Mesendoderm (in vitro differentiated cells): Measurements from ENCODE around the gene MASP2.

ENCODE experiments used
- DNase-seq: peaks from one replicate; pipeline ENCODE4 v3.0.0; 2013
- H2AK5ac ChIP-seq: 2 replicates; pipeline ENCODE4 v1.6.1; 2013; ENCODE audit warnings: low read length, inconsistent platforms
- H2BK120ac ChIP-seq: 2 replicates; pipeline ENCODE4 v1.6.1; 2013; ENCODE audit warnings: low read depth, mild to moderate bottlenecking, low read length, moderate library complexity, mixed read lengths
- H2BK15ac ChIP-seq: replicated peaks from 2 replicates; pipeline ENCODE4 v1.6.1; 2013; ENCODE audit warnings: low read depth, mild to moderate bottlenecking, moderate library complexity
- H2BK5ac ChIP-seq: 2 replicates; pipeline ENCODE4 v1.6.1; 2013; ENCODE audit warnings: low read length, inconsistent platforms
- H3K18ac ChIP-seq: 2 replicates; pipeline ENCODE4 v1.6.1; 2013; ENCODE audit warnings: mild to moderate bottlenecking, low read length, mixed read lengths
- H3K23ac ChIP-seq: one replicate; pipeline ENCODE4 v1.6.1; 2013; ENCODE audit warnings: low read length
- H3K27ac ChIP-seq: 2 replicates; pipeline ENCODE4 v1.5.1; 2013; ENCODE audit warnings: low read depth, mild to moderate bottlenecking, inconsistent platforms, low read length, moderate library complexity
- H3K27me3 ChIP-seq: 2 replicates; pipeline ENCODE4 v1.6.1; 2013; ENCODE audit warnings: low read length, control low read depth, mild to moderate bottlenecking, inconsistent platforms; ENCODE audit not compliant: insufficient read depth, poor library complexity
- H3K36me3 ChIP-seq: 2 replicates; pipeline ENCODE4 v1.6.1; 2013; ENCODE audit warnings: low read length, inconsistent platforms; ENCODE audit not compliant: control insufficient read depth, insufficient read depth
- H3K4ac ChIP-seq: one replicate; pipeline ENCODE4 v1.6.1; 2013; ENCODE audit warnings: low read depth, mild to moderate bottlenecking, low read length, moderate library complexity
- H3K4me1 ChIP-seq: 2 replicates; pipeline ENCODE4 v1.6.1; 2013; ENCODE audit warnings: low read depth, low read length, inconsistent platforms; ENCODE audit not compliant: control insufficient read depth
- H3K4me2 ChIP-seq: 2 replicates; pipeline ENCODE4 v1.6.1; 2013; ENCODE audit warnings: low read length
- H3K4me3 ChIP-seq: 2 replicates; pipeline ENCODE4 v1.5.1; 2013; ENCODE audit warnings: mild to moderate bottlenecking, low read length
- H3K56ac ChIP-seq: one replicate; pipeline ENCODE4 v1.6.1; 2013; ENCODE audit warnings: low read length
- H3K79me1 ChIP-seq: 2 replicates; pipeline ENCODE4 v1.6.1; 2013; ENCODE audit warnings: low read length, inconsistent platforms
- H3K79me2 ChIP-seq: 2 replicates; pipeline ENCODE4 v1.6.1; 2013; ENCODE audit warnings: mild to moderate bottlenecking, low read length; ENCODE audit not compliant: control insufficient read depth, insufficient read depth
- H3K9ac ChIP-seq: 2 replicates; pipeline ENCODE4 v1.6.1; 2013; ENCODE audit warnings: low read length, inconsistent platforms
- H4K5ac ChIP-seq: one replicate; pipeline ENCODE4 v1.6.1; 2013; ENCODE audit warnings: low read length
- H4K8ac ChIP-seq: one replicate; pipeline ENCODE4 v1.6.1; 2013; ENCODE audit warnings: low read depth, mild to moderate bottlenecking, control low read depth, low read length, moderate library complexity
- WGBS: extraction: QIAGEN DNeasy Blood & Tissue Kit; methylation state at CpG from one replicate; pipeline ENCODE4 v1.1.7; 2013; ENCODE audit warnings: low lambda C conversion rate, missing lambda C conversion rate; ENCODE audit not compliant: insufficient coverage; ENCODE audit errors: extremely low coverage; 5-methylcytosine and 5-hydroxymethylcytosine counted together

MASP2 gene

GRCh38 chr1:11030865-11031264 lies 16.2 kb downstream of the MASP2 start:
- Histone ChIP-seq H3K56ac (no peak overlapping the region), H3K9ac (no peak overlapping the region), H3K27me3 (no peaks in the 10 kb centered on the region), H2BK5ac (no peak overlapping the region), H4K8ac (no peak overlapping the region), H3K79me1 (peaks cover 5% of the 10 kb centered on the region), H3K18ac (no peak overlapping the region), H3K36me3 (peaks cover 13% of the 10 kb centered on the region), H2AK5ac (no peak overlapping the region), H3K23ac (no peak overlapping the region), H3K27ac (no peak overlapping the region), H2BK120ac (no peak overlapping the region), H2BK15ac (no peak overlapping the region), H3K79me2 (no peaks in the 10 kb centered on the region), H3K4ac (no peak overlapping the region), H3K4me2 (no peak overlapping the region), H3K4me3 (no peak overlapping the region), H3K4me1 (no peaks in the 10 kb centered on the region), H4K5ac (no peak overlapping the region)
- no peak for DNase-seq
- no CpG with 5 or more reads among the region's 9 CpGs for WGBS

- H3K4me3 ChIP-seq = no peak overlapping the region
- H2BK5ac ChIP-seq = no peak overlapping the region
- H4K5ac ChIP-seq = no peak overlapping the region
- no peak overlapping the region for H4K8ac ChIP-seq
- WGBS = no CpG with 5 or more reads among the region's 3 CpGs
- no peak overlapping the region for H3K18ac ChIP-seq
- no peak overlapping the region for H3K23ac ChIP-seq
- H3K79me2 ChIP-seq = no peaks in the 10 kb centered on the region
- no peak overlapping the region for H3K4ac ChIP-seq
- no peaks in the 10 kb centered on the region for H3K27me3 ChIP-seq
- no peak overlapping the region for H3K27ac ChIP-seq
- H2BK120ac ChIP-seq = no peak overlapping the region
- DNase-seq = no peak
- H3K4me1 ChIP-seq = no peaks in the 10 kb centered on the region
- no peak overlapping the region for H2BK15ac ChIP-seq
- H3K79me1 ChIP-seq = peaks cover 5% of the 10 kb centered on the region
- no peak overlapping the region for H3K4me2 ChIP-seq
- no peak overlapping the region for H3K9ac ChIP-seq
- no peak overlapping the region for H2AK5ac ChIP-seq
- H3K36me3 ChIP-seq = peaks cover 15% of the 10 kb centered on the region
- H3K56ac ChIP-seq = no peak overlapping the region
Measured at GRCh38 chr1:11028018-11028417, 19.0 kb downstream of the MASP2 start.

GRCh38 chr1:11027316-11027715 lies 19.7 kb downstream of the MASP2 start:
- Histone ChIP-seq H2BK15ac (no peak overlapping the region), H3K9ac (no peak overlapping the region), H3K36me3 (peaks cover 15% of the 10 kb centered on the region), H4K5ac (no peak overlapping the region), H3K27ac (no peak overlapping the region), H3K4ac (no peak overlapping the region), H3K56ac (no peak overlapping the region), H2BK5ac (no peak overlapping the region), H2AK5ac (no peak overlapping the region), H3K79me1 (peaks cover 5% of the 10 kb centered on the region), H3K4me1 (no peaks in the 10 kb centered on the region), H3K4me2 (no peak overlapping the region), H3K18ac (no peak overlapping the region), H3K4me3 (no peak overlapping the region), H2BK120ac (no peak overlapping the region), H3K23ac (no peak overlapping the region), H3K27me3 (no peaks in the 10 kb centered on the region), H3K79me2 (no peaks in the 10 kb centered on the region), H4K8ac (no peak overlapping the region)
- WGBS = no CpG with 5 or more reads among the region's 6 CpGs
- DNase-seq = no peak

- no peak overlapping the region for H2BK15ac ChIP-seq
- no peak overlapping the region for H3K27ac ChIP-seq
- no CpG with 5 or more reads among the region's 5 CpGs for WGBS
- H3K79me2 ChIP-seq = no peaks in the 10 kb centered on the region
- no peak overlapping the region for H3K18ac ChIP-seq
- DNase-seq = no peak
- no peak overlapping the region for H4K5ac ChIP-seq
- H3K4me1 ChIP-seq = no peaks in the 10 kb centered on the region
- H3K56ac ChIP-seq = no peak overlapping the region
- H2BK5ac ChIP-seq = no peak overlapping the region
- no peak overlapping the region for H3K23ac ChIP-seq
- no peak overlapping the region for H3K4me2 ChIP-seq
- no peak overlapping the region for H3K9ac ChIP-seq
- no peak overlapping the region for H2BK120ac ChIP-seq
- no peak overlapping the region for H3K4me3 ChIP-seq
- H3K27me3 ChIP-seq = no peaks in the 10 kb centered on the region
- H2AK5ac ChIP-seq = no peak overlapping the region
- H3K36me3 ChIP-seq = peaks cover 18% of the 10 kb centered on the region
- no peak overlapping the region for H4K8ac ChIP-seq
- H3K4ac ChIP-seq = no peak overlapping the region
- H3K79me1 ChIP-seq = peaks cover 5% of the 10 kb centered on the region
Measured at GRCh38 chr1:11026903-11027302, 20.1 kb downstream of the MASP2 start.

DNA sequence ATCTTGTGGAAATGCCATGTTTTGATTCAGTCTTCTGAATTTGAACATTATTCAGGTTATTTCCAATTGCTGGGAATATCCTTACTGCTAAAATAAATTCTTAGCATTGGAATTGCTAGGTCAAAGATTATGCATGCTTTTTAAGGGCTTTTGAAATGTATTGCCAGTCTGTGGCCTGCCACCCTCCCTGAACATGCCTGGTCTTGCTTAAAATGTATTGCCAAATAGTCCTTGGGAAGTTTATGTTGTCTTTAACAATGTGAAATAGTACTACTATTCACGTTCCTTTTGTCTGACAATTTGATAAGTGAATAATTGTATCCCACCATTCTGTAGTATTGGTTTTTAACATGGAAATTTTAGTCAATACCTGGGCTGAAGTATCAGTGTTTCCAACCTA lies 21.0 kb downstream of the MASP2 start:
- Histone ChIP-seq H2BK5ac (no peak overlapping the region), H3K79me2 (no peaks in the 10 kb centered on the region), H3K56ac (no peak overlapping the region), H2BK120ac (no peak overlapping the region), H3K36me3 (peaks cover 20% of the 10 kb centered on the region), H3K4me1 (no peaks in the 10 kb centered on the region), H3K79me1 (peaks cover 5% of the 10 kb centered on the region), H3K27me3 (no peaks in the 10 kb centered on the region), H3K4ac (no peak overlapping the region), H3K4me2 (no peak overlapping the region), H3K23ac (no peak overlapping the region), H2BK15ac (no peak overlapping the region), H3K9ac (no peak overlapping the region), H3K18ac (no peak overlapping the region), H3K4me3 (no peak overlapping the region), H2AK5ac (no peak overlapping the region), H3K27ac (no peak overlapping the region), H4K8ac (no peak overlapping the region), H4K5ac (no peak overlapping the region)
- no CpG with 5 or more reads among the region's 1 CpG for WGBS
- no peak for DNase-seq

DNA sequence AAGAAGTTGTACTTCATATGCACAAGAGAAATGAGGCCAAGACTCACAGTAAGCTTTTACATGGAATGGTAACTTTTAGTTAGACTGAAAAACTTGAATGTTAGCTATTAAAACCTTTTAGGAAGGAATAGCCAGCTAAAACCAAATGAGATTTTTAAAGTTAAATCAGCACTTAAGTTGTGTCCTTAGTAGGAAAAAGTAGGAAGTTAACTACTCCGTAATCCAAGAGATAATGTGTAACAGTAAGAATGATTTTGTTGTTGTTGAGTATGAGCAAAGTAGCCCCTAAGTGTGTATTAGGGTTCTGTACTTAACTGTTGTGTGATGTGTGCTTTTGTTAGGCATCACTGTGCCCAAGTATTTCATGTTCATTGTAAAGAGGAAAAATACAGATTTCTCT lies 21.4 kb downstream of the MASP2 start:
- no peak overlapping the region for H2BK120ac ChIP-seq
- no peaks in the 10 kb centered on the region for H3K27me3 ChIP-seq
- H3K56ac ChIP-seq = no peak overlapping the region
- no peak overlapping the region for H2BK5ac ChIP-seq
- H3K79me1 ChIP-seq = peaks cover 5% of the 10 kb centered on the region
- no peak overlapping the region for H3K23ac ChIP-seq
- H3K79me2 ChIP-seq = no peaks in the 10 kb centered on the region
- H3K4me1 ChIP-seq = no peaks in the 10 kb centered on the region
- H3K4me2 ChIP-seq = no peak overlapping the region
- H4K5ac ChIP-seq = no peak overlapping the region
- no peak for DNase-seq
- no peak overlapping the region for H3K27ac ChIP-seq
- WGBS = no CpG with 5 or more reads among the region's 1 CpG
- H4K8ac ChIP-seq = no peak overlapping the region
- no peak overlapping the region for H3K4ac ChIP-seq
- no peak overlapping the region for H2AK5ac ChIP-seq
- H3K18ac ChIP-seq = no peak overlapping the region
- no peak overlapping the region for H2BK15ac ChIP-seq
- no peak overlapping the region for H3K4me3 ChIP-seq
- peaks cover 20% of the 10 kb centered on the region for H3K36me3 ChIP-seq
- no peak overlapping the region for H3K9ac ChIP-seq
